ENCODE measurements around the gene MCTP1.

MCTP1 gene

GRCh38 chr5:95285409-95285755 is 488 bp upstream of the MCTP1 start:
- H3K4me1 ChIP-seq (ENCODE audit: low read length), result no peaks in the 10 kb centered on the region
- no peak overlapping the region for H3K4me3 ChIP-seq (ENCODE audit: low read length)
- no peaks in the 10 kb centered on the region for H3K36me3 ChIP-seq (replicated peaks; ENCODE audit: low read depth, low read length)
- no peak for TF ChIP-seq EZH2phosphoT487 (IDR thresholded peaks at IDR 0.05; ENCODE audit: low read depth)
- TF ChIP-seq, protein P1, sequence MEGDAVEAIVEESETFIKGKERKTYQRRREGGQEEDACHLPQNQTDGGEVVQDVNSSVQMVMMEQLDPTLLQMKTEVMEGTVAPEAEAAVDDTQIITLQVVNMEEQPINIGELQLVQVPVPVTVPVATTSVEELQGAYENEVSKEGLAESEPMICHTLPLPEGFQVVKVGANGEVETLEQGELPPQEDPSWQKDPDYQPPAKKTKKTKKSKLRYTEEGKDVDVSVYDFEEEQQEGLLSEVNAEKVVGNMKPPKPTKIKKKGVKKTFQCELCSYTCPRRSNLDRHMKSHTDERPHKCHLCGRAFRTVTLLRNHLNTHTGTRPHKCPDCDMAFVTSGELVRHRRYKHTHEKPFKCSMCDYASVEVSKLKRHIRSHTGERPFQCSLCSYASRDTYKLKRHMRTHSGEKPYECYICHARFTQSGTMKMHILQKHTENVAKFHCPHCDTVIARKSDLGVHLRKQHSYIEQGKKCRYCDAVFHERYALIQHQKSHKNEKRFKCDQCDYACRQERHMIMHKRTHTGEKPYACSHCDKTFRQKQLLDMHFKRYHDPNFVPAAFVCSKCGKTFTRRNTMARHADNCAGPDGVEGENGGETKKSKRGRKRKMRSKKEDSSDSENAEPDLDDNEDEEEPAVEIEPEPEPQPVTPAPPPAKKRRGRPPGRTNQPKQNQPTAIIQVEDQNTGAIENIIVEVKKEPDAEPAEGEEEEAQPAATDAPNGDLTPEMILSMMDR (IDR thresholded peaks at IDR 0.05; ENCODE audit: low read depth, low read length), result no peak
- no peak overlapping the region for H3K27ac ChIP-seq (ENCODE audit: low read length)
- H3K9me3 ChIP-seq (ENCODE audit: insufficient read depth, low read length), result no peaks in the 10 kb centered on the region
- no peak overlapping the region for H3K4me2 ChIP-seq (ENCODE audit: low read length)
- no peak overlapping the region for H2AFZ ChIP-seq (ENCODE audit: low read depth, low read length)
- H3K79me2 ChIP-seq (ENCODE audit: low read length), result no peaks in the 10 kb centered on the region
- no peak overlapping the region for H3K9ac ChIP-seq (ENCODE audit: low read length)
- no peaks in the 10 kb centered on the region for H3K27me3 ChIP-seq (ENCODE audit: low read depth, low read length)
- no peaks in the 10 kb centered on the region for H4K20me1 ChIP-seq (ENCODE audit: insufficient read depth, low read length)

DNA sequence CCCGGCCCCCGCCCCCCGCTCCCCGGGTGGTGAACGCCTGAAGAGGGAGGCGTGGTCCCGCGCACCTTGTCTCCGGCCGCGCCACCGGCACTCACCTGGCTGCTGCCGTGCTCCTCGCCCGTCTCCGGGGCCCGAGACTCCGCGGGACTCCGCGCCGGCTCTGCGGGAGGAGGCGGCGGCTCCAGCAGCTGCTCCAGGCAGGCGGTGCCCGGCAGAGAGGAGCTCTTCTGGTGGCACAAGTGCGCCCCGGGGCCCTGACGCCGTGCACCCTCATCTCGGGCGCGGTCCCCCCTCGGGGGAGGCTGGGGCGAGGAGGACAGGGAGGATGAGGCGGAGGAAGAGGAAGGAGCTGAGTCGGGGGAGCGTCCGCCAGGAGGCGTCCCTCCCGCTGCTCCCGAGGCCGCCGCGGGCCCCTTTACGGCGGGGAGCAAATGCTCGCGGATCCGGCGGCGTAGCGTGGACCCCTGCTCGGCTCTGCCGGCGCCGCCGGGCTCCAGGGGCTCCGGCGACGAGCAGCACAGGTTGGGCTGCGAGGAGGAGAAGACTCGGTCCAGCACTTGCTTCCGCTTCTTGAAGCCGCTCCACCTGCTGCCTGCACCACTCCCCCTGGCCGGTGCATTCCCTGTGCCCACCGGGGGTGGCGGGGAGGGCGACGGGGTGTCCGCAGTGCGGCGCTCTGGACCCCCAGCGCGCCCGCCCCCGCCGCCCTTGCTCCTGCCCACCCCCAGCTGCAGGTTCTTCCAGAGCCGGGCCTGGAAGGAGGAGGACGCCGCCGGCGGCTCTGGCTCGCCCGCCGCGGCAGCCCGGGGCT is 928 bp downstream of the MCTP1 start:
- Histone ChIP-seq H3K4me3 (ENCODE audit: low read length) (no peak overlapping the region), H2AFZ (ENCODE audit: low read depth, low read length) (no peak overlapping the region)
- no peak for TF ChIP-seq EZH2phosphoT487 (IDR thresholded peaks at IDR 0.05; ENCODE audit: low read depth)
- TF ChIP-seq, protein P1 (IDR thresholded peaks at IDR 0.05; ENCODE audit: low read depth, low read length), result no peak

DNA sequence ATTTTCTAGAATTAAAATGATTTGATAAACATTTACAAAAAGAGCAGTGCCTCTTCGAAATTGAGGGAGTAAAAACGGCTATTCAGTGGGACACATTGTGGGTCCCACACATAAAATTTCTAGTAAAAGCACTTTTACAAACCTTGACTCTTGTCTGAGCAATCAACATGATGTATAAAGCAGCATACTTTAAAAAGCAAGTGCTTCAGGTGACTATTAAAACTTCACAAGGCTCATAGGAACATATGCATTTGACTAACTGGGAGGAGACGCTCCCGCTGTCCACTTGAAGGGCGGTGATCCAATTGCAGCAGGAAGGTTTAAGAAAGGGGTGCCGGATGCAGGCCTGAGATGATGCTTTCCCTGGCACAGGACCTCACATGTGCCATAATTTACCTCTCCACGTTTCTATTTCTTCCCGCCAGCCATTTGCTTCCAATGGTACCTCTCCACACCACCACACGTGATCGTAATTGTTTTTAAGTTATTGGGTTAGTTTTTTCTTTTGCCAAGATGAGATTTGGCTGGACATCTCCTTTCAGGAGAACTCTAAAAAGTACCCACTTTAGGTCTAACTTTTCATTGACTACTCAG is 1.8 kb downstream of the MCTP1 start:
- TF ChIP-seq EZH2phosphoT487 (IDR thresholded peaks at IDR 0.05; ENCODE audit: low read depth), result no peak
- TF ChIP-seq, protein P1 (IDR thresholded peaks at IDR 0.05; ENCODE audit: low read depth, low read length), result no peak
- Histone ChIP-seq H4K20me1 (ENCODE audit: insufficient read depth, low read length) (no peaks in the 10 kb centered on the region), H3K27me3 (ENCODE audit: low read depth, low read length) (no peaks in the 10 kb centered on the region), H3K9me3 (ENCODE audit: insufficient read depth, low read length) (no peaks in the 10 kb centered on the region), H3K4me2 (ENCODE audit: low read length) (no peak overlapping the region), H3K4me3 (ENCODE audit: low read length) (no peak overlapping the region), H3K36me3 (replicated peaks; ENCODE audit: low read depth, low read length) (no peaks in the 10 kb centered on the region), H3K9ac (ENCODE audit: low read length) (no peak overlapping the region), H3K79me2 (ENCODE audit: low read length) (no peaks in the 10 kb centered on the region), H3K4me1 (ENCODE audit: low read length) (no peaks in the 10 kb centered on the region), H2AFZ (ENCODE audit: low read depth, low read length) (no peak overlapping the region), H3K27ac (ENCODE audit: low read length) (no peak overlapping the region)

More for the DNA sequence above, 928 bp downstream of the MCTP1 start:
- no peak overlapping the region for H3K4me2 ChIP-seq (ENCODE audit: low read length)
- no peaks in the 10 kb centered on the region for H3K9me3 ChIP-seq (ENCODE audit: insufficient read depth, low read length)
- no peaks in the 10 kb centered on the region for H3K79me2 ChIP-seq (ENCODE audit: low read length)
- H3K9ac ChIP-seq (ENCODE audit: low read length), result no peak overlapping the region
- H3K27me3 ChIP-seq (ENCODE audit: low read depth, low read length), result no peaks in the 10 kb centered on the region
- H3K27ac ChIP-seq (ENCODE audit: low read length), result no peak overlapping the region
- H4K20me1 ChIP-seq (ENCODE audit: insufficient read depth, low read length), result no peaks in the 10 kb centered on the region
- H3K36me3 ChIP-seq (replicated peaks; ENCODE audit: low read depth, low read length), result no peaks in the 10 kb centered on the region
- H3K4me1 ChIP-seq (ENCODE audit: low read length), result no peaks in the 10 kb centered on the region

- TF ChIP-seq, protein P1 (IDR thresholded peaks at IDR 0.05; ENCODE audit: low read depth, low read length), result no peak
- TF ChIP-seq EZH2phosphoT487 (IDR thresholded peaks at IDR 0.05; ENCODE audit: low read depth), result no peak
- Histone ChIP-seq H4K20me1 (ENCODE audit: insufficient read depth, low read length) (no peaks in the 10 kb centered on the region), H3K27ac (ENCODE audit: low read length) (no peak overlapping the region), H3K4me1 (ENCODE audit: low read length) (no peaks in the 10 kb centered on the region), H3K27me3 (ENCODE audit: low read depth, low read length) (no peaks in the 10 kb centered on the region), H3K4me3 (ENCODE audit: low read length) (no peak overlapping the region), H3K79me2 (ENCODE audit: low read length) (no peaks in the 10 kb centered on the region), H3K4me2 (ENCODE audit: low read length) (no peak overlapping the region), H2AFZ (ENCODE audit: low read depth, low read length) (no peak overlapping the region), H3K9ac (ENCODE audit: low read length) (no peak overlapping the region), H3K9me3 (ENCODE audit: insufficient read depth, low read length) (no peaks in the 10 kb centered on the region), H3K36me3 (replicated peaks; ENCODE audit: low read depth, low read length) (no peaks in the 10 kb centered on the region)
Measured at GRCh38 chr5:95281226-95281625, 3.7 kb downstream of the MCTP1 start.

All from OCI-LY3 (cell line).